HCT116 (cell line): ENCODE results near the gene SLC7A8. TPM values are rescaled to one million over a fixed set of nuclear protein-coding genes. Genes with fewer than 3 reads are reported as not detected.

Experiments
- ATAC-seq: fragments of 200-7000 bp; cut with Tn5 transposase; 2 replicates; pipeline ENCODE4 v1.9.1; 2020; ENCODE audit warnings: mild to moderate bottlenecking, moderate library complexity
- BruUV-seq: library from RNA; stranded (reverse); fragments of 400-500 nt; replicated peaks from 2 replicates; lab custom pipeline; 2021; lab: Mats Ljungman, UMichigan
- CTCF ChIA-PET: fragments of 300-600 bp; sonication (Branson Sonifier 250); formaldehyde crosslinking; loops from one replicate; lab custom pipeline; 2021; ENCODE audit warnings: antibody characterized with exemption; lab: Charles Lee
- POLR2A ChIA-PET: fragments of 300-600, 350-600 bp; sonication (Branson Sonifier 250); formaldehyde crosslinking; loops from one replicate; lab custom pipeline; 2021; ENCODE audit warnings: antibody characterized with exemption; lab: Charles Lee
- RAD21 ChIA-PET, 2 experiments: fragments of 300-600 bp; sonication (Branson Sonifier 250); formaldehyde crosslinking; loops; one replicate each; lab custom pipeline; 2023; ENCODE audit warnings: low total read pairs in 2 of 2; ENCODE audit not compliant: uncharacterized antibody in 2 of 2, unreplicated experiment in 2 of 2, low non-redundant PET in 1 of 2; lab: Charles Lee
- DNase-seq: peaks from one replicate; pipeline ENCODE4 v3.0.0-alpha.2; 2010; ENCODE audit warnings: low read depth, low spot score
- H2AFZ ChIP-seq: fragments of 200-600 bp; shearing (Covaris generic), sonication (generic); 2 replicates; pipeline ENCODE4 v1.6.1; 2017; ENCODE audit warnings: low read depth, mixed run types, mixed read lengths, antibody characterized with exemption, low read length; ENCODE audit not compliant: poor library complexity, severe bottlenecking
- H3K27ac ChIP-seq: 2 replicates; pipeline ENCODE4 v1.5.1; 2012; ENCODE audit warnings: low read depth, low read length
- H3K27me3 ChIP-seq: fragments of 200-600 bp; sonication (generic); 2 replicates; pipeline ENCODE4 v1.6.1; 2016; ENCODE audit warnings: mixed run types, low read length, mixed read lengths; ENCODE audit not compliant: insufficient read depth
- H3K36me3 ChIP-seq, 2 experiments: fragments of 200-500 bp in 1 of 2; fragments of 200-600 bp in 1 of 2; sonication (Bioruptor generic) in 1 of 2; sonication (generic) in 1 of 2; 2 replicates each; pipeline versions ENCODE4 v1.5.1 to v1.6.1; 2014 to 2016; ENCODE audit warnings: low read length in 2 of 2, inconsistent platforms in 1 of 2, mixed read lengths in 1 of 2, mixed run types in 1 of 2; ENCODE audit not compliant: insufficient read depth in 2 of 2, control insufficient read depth in 1 of 2
- H3K4me1 ChIP-seq, 2 experiments: fragments of 200-600 bp in 1 of 2; sonication (generic) in 1 of 2; 2 replicates each; pipeline versions ENCODE4 v1.5.1 to v1.6.1; 2012 to 2017; ENCODE audit warnings: low read length in 2 of 2, inconsistent platforms in 1 of 2, mild to moderate bottlenecking in 1 of 2, mixed read lengths in 1 of 2, mixed run types in 1 of 2, moderate library complexity in 1 of 2; ENCODE audit not compliant: insufficient read depth in 2 of 2, control insufficient read depth in 1 of 2
- H3K4me2 ChIP-seq: fragments of 200-600 bp; sonication (generic); 2 replicates; pipeline ENCODE4 v1.6.1; 2017; ENCODE audit warnings: mixed run types, low read length, mixed read lengths
- H3K4me3 ChIP-seq, 2 experiments: fragments of 200-600 bp in 1 of 2; sonication (generic) in 1 of 2; replicated peaks in 1 of 2; 2 replicates each; pipeline ENCODE4 v1.5.1; 2011 to 2016; ENCODE audit warnings: low read length in 2 of 2, control low read depth in 1 of 2, low read depth in 1 of 2, mild to moderate bottlenecking in 1 of 2, mixed read lengths in 1 of 2, mixed run types in 1 of 2
- H3K79me2 ChIP-seq: fragments of 200-600 bp; sonication (generic); 2 replicates; pipeline ENCODE4 v1.6.1; 2017; ENCODE audit warnings: mild to moderate bottlenecking, mixed run types, low read length, moderate library complexity, mixed read lengths; ENCODE audit not compliant: insufficient read depth
- H3K9ac ChIP-seq: fragments of 200-600 bp; sonication (generic); 2 replicates; pipeline ENCODE4 v1.6.1; 2016; ENCODE audit warnings: low read length, mixed read lengths
- H3K9me2 ChIP-seq: fragments of 200-600 bp; sonication (generic), shearing (Covaris generic); 2 replicates; pipeline ENCODE4 v1.6.1; 2017; ENCODE audit warnings: mixed run types, mild to moderate bottlenecking, moderate library complexity; ENCODE audit not compliant: insufficient read depth
- H3K9me3 ChIP-seq, 2 experiments: fragments of 200-500 bp in 1 of 2; fragments of 200-600 bp in 1 of 2; sonication (Bioruptor generic) in 1 of 2; sonication (generic) in 1 of 2; 2 replicates each; pipeline ENCODE4 v1.6.1; 2014 to 2017; ENCODE audit warnings: low read length in 2 of 2, mixed read lengths in 2 of 2, inconsistent platforms in 1 of 2, low read depth in 1 of 2, mild to moderate bottlenecking in 1 of 2, mixed run types in 1 of 2, moderate library complexity in 1 of 2; ENCODE audit not compliant: control insufficient read depth in 1 of 2, insufficient read depth in 1 of 2
- H4K20me1 ChIP-seq: fragments of 200-600 bp; sonication (generic), shearing (Covaris generic); 2 replicates; pipeline ENCODE4 v1.6.1; 2017; ENCODE audit warnings: mixed run types, mild to moderate bottlenecking, moderate library complexity; ENCODE audit not compliant: insufficient read depth
- CBX3 ChIP-seq: IDR thresholded peaks from 2 replicates; pipeline ENCODE4 v1.6.1; 2012; ENCODE audit warnings: low read depth
- CEBPB ChIP-seq: IDR thresholded peaks from 2 replicates; pipeline ENCODE4 v1.6.1; 2012; ENCODE audit warnings: low read depth
- EGR1 ChIP-seq: IDR thresholded peaks from 2 replicates; pipeline ENCODE4 v1.6.1; 2012; ENCODE audit warnings: low read depth
- ELF1 ChIP-seq: IDR thresholded peaks from 2 replicates; pipeline ENCODE4 v1.6.1; 2012; ENCODE audit warnings: low read depth, borderline replicate concordance
- EZH2 ChIP-seq: fragments of 200-600 bp; sonication (generic); IDR thresholded peaks from 2 replicates; pipeline ENCODE4 v1.6.1; 2017; ENCODE audit warnings: antibody characterized with exemption, mixed run types
- FOSL1 ChIP-seq: IDR thresholded peaks from 2 replicates; pipeline ENCODE4 v1.6.1; 2012; ENCODE audit warnings: low read depth
- JUND ChIP-seq: IDR thresholded peaks from 2 replicates; pipeline ENCODE4 v1.6.1; 2012
- POLR2A ChIP-seq: IDR thresholded peaks from 2 replicates; pipeline ENCODE4 v1.7.0; 2011; ENCODE audit warnings: borderline replicate concordance; ENCODE audit not compliant: insufficient read depth, insufficient read length; ENCODE audit errors: extremely low read depth
- SIN3A ChIP-seq: IDR thresholded peaks from 2 replicates; pipeline ENCODE4 v1.6.1; 2012; ENCODE audit warnings: low read depth
- SRF ChIP-seq: IDR thresholded peaks from 2 replicates; pipeline ENCODE4 v1.6.1; 2012; ENCODE audit warnings: low read depth
- TCF7L2 ChIP-seq: IDR thresholded peaks from 2 replicates; pipeline ENCODE4 v1.7.0; 2011; ENCODE audit warnings: borderline replicate concordance, inconsistent platforms; ENCODE audit not compliant: insufficient read depth, insufficient read length; ENCODE audit errors: extremely low read depth
- ZFX ChIP-seq: fragments of 450-650 bp; IDR thresholded peaks from 2 replicates; pipeline ENCODE4 v1.6.1; 2017
- ZNF274 ChIP-seq: fragments of 200-500 bp; sonication (Bioruptor generic); IDR thresholded peaks from 2 replicates; pipeline ENCODE4 v1.6.1; 2014; ENCODE audit warnings: mild to moderate bottlenecking, low read depth, low read length, inconsistent platforms
- intact Hi-C: fragments of 100-400 bp; cut with micrococcal nuclease; formaldehyde crosslinking; loops from 2 replicates; pipeline ENCODE4 v1.10.0; 2022
- total RNA-seq: library from RNA; stranded (reverse); gene quantifications from one replicate; pipeline ENCODE4 v1.2.1, GENCODE V29; 2021; ENCODE audit not compliant: unreplicated experiment
- TF ChIP-seq, protein P1 (sequence below), 3 experiments: fragments of 200-600 bp in 1 of 3; sonication (generic) in 1 of 3; IDR thresholded peaks in 2 of 3; conservative IDR thresholded peaks in 1 of 3; 2 replicates each; pipeline ENCODE4 v1.5.1; 2012 to 2017; ENCODE audit warnings: low read depth in 2 of 3, low read length in 2 of 3, antibody characterized with exemption in 1 of 3, borderline replicate concordance in 1 of 3, control low read depth in 1 of 3, mild to moderate bottlenecking in 1 of 3, mixed read lengths in 1 of 3, mixed run types in 1 of 3, moderate library complexity in 1 of 3; ENCODE audit not compliant: insufficient read depth in 1 of 3
- TF ChIP-seq, protein P2 (sequence below): IDR thresholded peaks from 2 replicates; pipeline ENCODE4 v1.6.1; 2011; ENCODE audit warnings: mild to moderate bottlenecking, low read length, moderate library complexity; ENCODE audit not compliant: insufficient replicate concordance; ENCODE audit errors: extremely low read depth
- TF ChIP-seq, protein P3 (sequence below): IDR thresholded peaks from 2 replicates; pipeline ENCODE4 v1.6.1; 2012
- TF ChIP-seq, protein P4 (sequence below): IDR thresholded peaks from 2 replicates; pipeline ENCODE4 v1.6.1; 2012; ENCODE audit warnings: low read depth
- TF ChIP-seq, protein P5 (sequence below): IDR thresholded peaks from 2 replicates; pipeline ENCODE4 v1.6.1; 2012

The SLC7A8 gene
- total RNA-seq, 1 experiment from 2014 or later: 5.3 TPM

DNA sequence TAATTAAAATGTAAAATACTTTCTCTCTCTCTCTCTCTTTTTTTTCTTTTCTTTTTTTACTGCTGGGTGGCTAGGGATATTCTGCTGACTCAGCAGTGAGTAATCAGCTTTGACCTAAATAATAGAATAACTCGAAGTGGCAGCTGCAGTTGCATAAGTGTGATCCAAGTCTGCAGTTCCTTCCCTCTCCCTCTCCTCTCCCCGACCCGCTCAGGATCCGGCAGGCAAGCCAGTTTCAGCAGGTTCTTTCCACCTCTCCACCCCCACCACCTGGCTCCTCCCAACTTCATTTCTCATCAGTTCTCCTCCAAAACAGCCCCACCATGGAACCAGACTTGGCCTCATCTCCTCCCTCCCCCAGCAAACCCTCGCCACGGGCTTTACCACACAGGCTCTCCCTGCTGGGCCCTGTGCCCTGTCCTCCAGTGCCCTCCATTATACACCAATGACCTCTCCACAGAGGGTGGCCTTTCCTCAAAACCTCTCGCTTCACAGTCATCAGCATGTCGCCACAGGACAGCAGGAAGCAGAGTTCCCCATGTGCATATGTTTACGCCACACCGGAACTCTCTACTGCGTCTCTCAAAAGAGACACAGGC is 22.4 kb downstream of the SLC7A8 start (continued):
- no peak for TF ChIP-seq CEBPB

DNA sequence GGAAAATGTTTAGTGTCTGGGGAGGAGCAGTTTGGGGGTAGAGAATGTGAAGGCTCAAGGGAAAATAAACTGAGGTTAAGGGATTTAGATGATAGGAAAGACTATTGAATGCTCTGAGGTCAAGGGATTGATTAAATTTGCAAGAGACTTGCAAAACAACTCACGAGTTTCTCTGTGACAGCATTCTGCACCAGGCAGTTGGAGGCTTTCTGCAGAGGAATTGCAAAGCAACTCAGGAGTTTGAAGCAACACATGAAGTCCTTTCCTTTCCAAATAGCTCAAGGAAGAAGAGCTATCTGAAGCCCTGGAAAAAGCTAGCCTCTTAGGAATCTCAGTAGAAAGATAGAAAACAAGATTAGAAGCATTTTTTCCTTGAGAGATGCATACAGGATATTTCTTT is 23.9 kb downstream of the SLC7A8 start:
- no peaks in the 10 kb centered on the region for H3K36me3 ChIP-seq
- H3K27ac ChIP-seq: no peak overlapping the region
- ATAC-seq (no peak), DNase-seq (no peak)
- no TSS peak for BruUV-seq
- no peaks in the 10 kb centered on the region for H3K9me3 ChIP-seq
- peaks cover 5 to 10% of the 10 kb centered on the region in 2 experiments; a peak in 3 of 4 replicates for H3K4me1 ChIP-seq
- H3K4me2 ChIP-seq: no peak overlapping the region
- CTCF ChIA-PET: no interaction called here
- intact Hi-C loops: no loop called here
- H3K79me2 ChIP-seq: no peaks in the 10 kb centered on the region
- TF ChIP-seq CBX3: no peak
- no peak for TF ChIP-seq EGR1
- no peak for TF ChIP-seq FOSL1
- no peak for TF ChIP-seq ZFX
- TF ChIP-seq POLR2A: no peak
- no peak for TF ChIP-seq TCF7L2
- no peak for TF ChIP-seq SRF
- TF ChIP-seq, protein P1, sequence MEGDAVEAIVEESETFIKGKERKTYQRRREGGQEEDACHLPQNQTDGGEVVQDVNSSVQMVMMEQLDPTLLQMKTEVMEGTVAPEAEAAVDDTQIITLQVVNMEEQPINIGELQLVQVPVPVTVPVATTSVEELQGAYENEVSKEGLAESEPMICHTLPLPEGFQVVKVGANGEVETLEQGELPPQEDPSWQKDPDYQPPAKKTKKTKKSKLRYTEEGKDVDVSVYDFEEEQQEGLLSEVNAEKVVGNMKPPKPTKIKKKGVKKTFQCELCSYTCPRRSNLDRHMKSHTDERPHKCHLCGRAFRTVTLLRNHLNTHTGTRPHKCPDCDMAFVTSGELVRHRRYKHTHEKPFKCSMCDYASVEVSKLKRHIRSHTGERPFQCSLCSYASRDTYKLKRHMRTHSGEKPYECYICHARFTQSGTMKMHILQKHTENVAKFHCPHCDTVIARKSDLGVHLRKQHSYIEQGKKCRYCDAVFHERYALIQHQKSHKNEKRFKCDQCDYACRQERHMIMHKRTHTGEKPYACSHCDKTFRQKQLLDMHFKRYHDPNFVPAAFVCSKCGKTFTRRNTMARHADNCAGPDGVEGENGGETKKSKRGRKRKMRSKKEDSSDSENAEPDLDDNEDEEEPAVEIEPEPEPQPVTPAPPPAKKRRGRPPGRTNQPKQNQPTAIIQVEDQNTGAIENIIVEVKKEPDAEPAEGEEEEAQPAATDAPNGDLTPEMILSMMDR (IDR thresholded peaks at IDR 0.05 in 2 of 3, conservative IDR thresholded peaks at IDR 0.05 in 1 of 3; ENCODE audit: borderline replicate concordance in 1 of 3, insufficient read depth in 1 of 3, low read depth in 2 of 3, low read length in 2 of 3): no peak
- no peak for TF ChIP-seq ELF1
- TF ChIP-seq, protein P2, sequence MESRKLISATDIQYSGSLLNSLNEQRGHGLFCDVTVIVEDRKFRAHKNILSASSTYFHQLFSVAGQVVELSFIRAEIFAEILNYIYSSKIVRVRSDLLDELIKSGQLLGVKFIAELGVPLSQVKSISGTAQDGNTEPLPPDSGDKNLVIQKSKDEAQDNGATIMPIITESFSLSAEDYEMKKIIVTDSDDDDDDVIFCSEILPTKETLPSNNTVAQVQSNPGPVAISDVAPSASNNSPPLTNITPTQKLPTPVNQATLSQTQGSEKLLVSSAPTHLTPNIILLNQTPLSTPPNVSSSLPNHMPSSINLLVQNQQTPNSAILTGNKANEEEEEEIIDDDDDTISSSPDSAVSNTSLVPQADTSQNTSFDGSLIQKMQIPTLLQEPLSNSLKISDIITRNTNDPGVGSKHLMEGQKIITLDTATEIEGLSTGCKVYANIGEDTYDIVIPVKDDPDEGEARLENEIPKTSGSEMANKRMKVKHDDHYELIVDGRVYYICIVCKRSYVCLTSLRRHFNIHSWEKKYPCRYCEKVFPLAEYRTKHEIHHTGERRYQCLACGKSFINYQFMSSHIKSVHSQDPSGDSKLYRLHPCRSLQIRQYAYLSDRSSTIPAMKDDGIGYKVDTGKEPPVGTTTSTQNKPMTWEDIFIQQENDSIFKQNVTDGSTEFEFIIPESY: no peak
- no peak for TF ChIP-seq EZH2
- no peak for TF ChIP-seq CEBPB
- TF ChIP-seq, protein P3, sequence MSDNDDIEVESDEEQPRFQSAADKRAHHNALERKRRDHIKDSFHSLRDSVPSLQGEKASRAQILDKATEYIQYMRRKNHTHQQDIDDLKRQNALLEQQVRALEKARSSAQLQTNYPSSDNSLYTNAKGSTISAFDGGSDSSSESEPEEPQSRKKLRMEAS: no peak
- TF ChIP-seq, protein P4, sequence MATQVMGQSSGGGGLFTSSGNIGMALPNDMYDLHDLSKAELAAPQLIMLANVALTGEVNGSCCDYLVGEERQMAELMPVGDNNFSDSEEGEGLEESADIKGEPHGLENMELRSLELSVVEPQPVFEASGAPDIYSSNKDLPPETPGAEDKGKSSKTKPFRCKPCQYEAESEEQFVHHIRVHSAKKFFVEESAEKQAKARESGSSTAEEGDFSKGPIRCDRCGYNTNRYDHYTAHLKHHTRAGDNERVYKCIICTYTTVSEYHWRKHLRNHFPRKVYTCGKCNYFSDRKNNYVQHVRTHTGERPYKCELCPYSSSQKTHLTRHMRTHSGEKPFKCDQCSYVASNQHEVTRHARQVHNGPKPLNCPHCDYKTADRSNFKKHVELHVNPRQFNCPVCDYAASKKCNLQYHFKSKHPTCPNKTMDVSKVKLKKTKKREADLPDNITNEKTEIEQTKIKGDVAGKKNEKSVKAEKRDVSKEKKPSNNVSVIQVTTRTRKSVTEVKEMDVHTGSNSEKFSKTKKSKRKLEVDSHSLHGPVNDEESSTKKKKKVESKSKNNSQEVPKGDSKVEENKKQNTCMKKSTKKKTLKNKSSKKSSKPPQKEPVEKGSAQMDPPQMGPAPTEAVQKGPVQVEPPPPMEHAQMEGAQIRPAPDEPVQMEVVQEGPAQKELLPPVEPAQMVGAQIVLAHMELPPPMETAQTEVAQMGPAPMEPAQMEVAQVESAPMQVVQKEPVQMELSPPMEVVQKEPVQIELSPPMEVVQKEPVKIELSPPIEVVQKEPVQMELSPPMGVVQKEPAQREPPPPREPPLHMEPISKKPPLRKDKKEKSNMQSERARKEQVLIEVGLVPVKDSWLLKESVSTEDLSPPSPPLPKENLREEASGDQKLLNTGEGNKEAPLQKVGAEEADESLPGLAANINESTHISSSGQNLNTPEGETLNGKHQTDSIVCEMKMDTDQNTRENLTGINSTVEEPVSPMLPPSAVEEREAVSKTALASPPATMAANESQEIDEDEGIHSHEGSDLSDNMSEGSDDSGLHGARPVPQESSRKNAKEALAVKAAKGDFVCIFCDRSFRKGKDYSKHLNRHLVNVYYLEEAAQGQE: no peak
- TF ChIP-seq, protein P5, sequence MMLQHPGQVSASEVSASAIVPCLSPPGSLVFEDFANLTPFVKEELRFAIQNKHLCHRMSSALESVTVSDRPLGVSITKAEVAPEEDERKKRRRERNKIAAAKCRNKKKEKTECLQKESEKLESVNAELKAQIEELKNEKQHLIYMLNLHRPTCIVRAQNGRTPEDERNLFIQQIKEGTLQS: no peak
- TF ChIP-seq ZNF274: no peak
- no peak for TF ChIP-seq SIN3A
- no peak for TF ChIP-seq JUND
- no peak overlapping the region for H3K9ac ChIP-seq
- RAD21 ChIA-PET: no interaction called here
- peaks cover 4% of the 10 kb centered on the region; the same call in 1 of the 2 replicates for H3K27me3 ChIP-seq
- POLR2A ChIA-PET: no interaction called here
- no peak overlapping the region for H2AFZ ChIP-seq
- H3K4me3 ChIP-seq: no peak overlapping the region
- no peaks in the 10 kb centered on the region for H4K20me1 ChIP-seq
- no peaks in the 10 kb centered on the region for H3K9me2 ChIP-seq
